Lower leg skin (tissue), 4 donors: ENCODE results near the gene CRTC3. TPM values are rescaled to one million over a fixed set of nuclear protein-coding genes. Genes with fewer than 3 reads are reported as not detected.

Source experiments
- DNase-seq, 2 donors: peaks; one replicate each; pipeline ENCODE4 v3.0.0-alpha.2; 2019; ENCODE audit warnings: low spot score in 2 of 2
- H3K4me3 ChIP-seq: fragments of 200-600 bp; sonication (generic); 2 replicates; pipeline ENCODE4 v1.5.1; 2017; ENCODE audit warnings: mild to moderate bottlenecking, low read depth; ENCODE audit not compliant: poor library complexity, severe bottlenecking
- POLR2A ChIP-seq, 2 donors: fragments of 450-650 bp; IDR thresholded peaks; one replicate each; pipeline ENCODE4 v1.6.1; 2016 to 2017; ENCODE audit warnings: antibody characterized with exemption in 2 of 2, mild to moderate bottlenecking in 1 of 2, moderate library complexity in 1 of 2
- WGBS, 2 donors: methylation state at CpG; one replicate each; pipeline ENCODE4 v1.1.5; 2018; 5-methylcytosine and 5-hydroxymethylcytosine counted together
- intact Hi-C: fragments of 100-400 bp; cut with DNase I; formaldehyde crosslinking; loops from one replicate; pipeline ENCODE4 v1.15.0; 2023; ENCODE audit warnings: low total_unique reads
- total RNA-seq, 4 donors: library from RNA; depleted of rRNA; stranded (reverse); fragments of >200 nt; gene quantifications; one replicate each; pipeline ENCODE4 v1.1.0, GENCODE V29; 2016
- TF ChIP-seq, protein P1 (sequence below), 3 donors: fragments of 450-650 bp; IDR thresholded peaks; one replicate each; pipeline ENCODE4 v1.5.1; 2016; ENCODE audit warnings: antibody characterized with exemption in 3 of 3, mild to moderate bottlenecking in 3 of 3, moderate library complexity in 2 of 3

CRTC3 gene
- total RNA-seq, 4 donors from 2014 or later: 27.3 to 32.5 (median 28.9) TPM

GRCh38 chr15:90637693-90638092 is 108.0 kb downstream of the CRTC3 start:
- TF ChIP-seq, protein P1, sequence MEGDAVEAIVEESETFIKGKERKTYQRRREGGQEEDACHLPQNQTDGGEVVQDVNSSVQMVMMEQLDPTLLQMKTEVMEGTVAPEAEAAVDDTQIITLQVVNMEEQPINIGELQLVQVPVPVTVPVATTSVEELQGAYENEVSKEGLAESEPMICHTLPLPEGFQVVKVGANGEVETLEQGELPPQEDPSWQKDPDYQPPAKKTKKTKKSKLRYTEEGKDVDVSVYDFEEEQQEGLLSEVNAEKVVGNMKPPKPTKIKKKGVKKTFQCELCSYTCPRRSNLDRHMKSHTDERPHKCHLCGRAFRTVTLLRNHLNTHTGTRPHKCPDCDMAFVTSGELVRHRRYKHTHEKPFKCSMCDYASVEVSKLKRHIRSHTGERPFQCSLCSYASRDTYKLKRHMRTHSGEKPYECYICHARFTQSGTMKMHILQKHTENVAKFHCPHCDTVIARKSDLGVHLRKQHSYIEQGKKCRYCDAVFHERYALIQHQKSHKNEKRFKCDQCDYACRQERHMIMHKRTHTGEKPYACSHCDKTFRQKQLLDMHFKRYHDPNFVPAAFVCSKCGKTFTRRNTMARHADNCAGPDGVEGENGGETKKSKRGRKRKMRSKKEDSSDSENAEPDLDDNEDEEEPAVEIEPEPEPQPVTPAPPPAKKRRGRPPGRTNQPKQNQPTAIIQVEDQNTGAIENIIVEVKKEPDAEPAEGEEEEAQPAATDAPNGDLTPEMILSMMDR (IDR thresholded peaks at IDR 0.05): no peak
- TF ChIP-seq POLR2A (IDR thresholded peaks at IDR 0.05): no peak
- DNase-seq: no peak
- intact Hi-C loops: no loop called here
- H3K4me3 ChIP-seq: no peak overlapping the region
- WGBS, 2 donors: 71 to 78% methylated on average over 6 of the region's 6 CpGs

DNA sequence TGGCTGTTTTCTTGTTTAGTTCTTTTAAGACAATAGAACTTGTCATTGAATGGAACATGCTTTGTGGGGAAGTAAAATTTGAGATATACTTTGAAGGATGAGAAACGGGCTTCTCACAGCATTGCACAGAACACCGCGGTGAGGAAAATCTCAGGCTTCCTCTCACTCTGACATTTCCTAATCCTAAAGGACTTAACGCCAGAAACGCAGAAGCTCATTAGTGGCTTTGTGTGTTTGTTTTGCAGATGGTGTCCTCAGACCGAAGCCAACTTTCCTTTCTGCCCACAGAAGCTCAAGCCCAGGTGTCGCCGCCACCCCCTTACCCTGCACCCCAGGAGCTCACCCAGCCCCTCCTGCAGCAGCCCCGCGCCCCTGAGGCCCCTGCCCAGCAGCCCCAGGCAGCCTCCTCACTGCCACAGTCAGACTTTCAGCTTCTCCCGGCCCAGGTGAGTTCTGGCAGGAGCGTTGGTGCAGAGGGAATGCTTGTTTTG is 108.5 kb downstream of the CRTC3 start:
- TF ChIP-seq, protein P1 (IDR thresholded peaks at IDR 0.05): no peak
- no peak for TF ChIP-seq POLR2A (IDR thresholded peaks at IDR 0.05)
- DNase-seq: no peak
- H3K4me3 ChIP-seq: no peak overlapping the region
- intact Hi-C loops: no loop called here
- 76 to 78% methylated on average over 12 of the region's 12 CpGs for WGBS, 2 donors

GRCh38 chr15:90638963-90639362 is 109.2 kb downstream of the CRTC3 start:
- TF ChIP-seq POLR2A (IDR thresholded peaks at IDR 0.05): no peak
- TF ChIP-seq, protein P1 (IDR thresholded peaks at IDR 0.05): no peak
- H3K4me3 ChIP-seq: no peak overlapping the region
- DNase-seq: no peak
- intact Hi-C loops: no loop called here
- WGBS, 2 donors: 91 to 95% methylated on average over 11 of the region's 11 CpGs

DNA sequence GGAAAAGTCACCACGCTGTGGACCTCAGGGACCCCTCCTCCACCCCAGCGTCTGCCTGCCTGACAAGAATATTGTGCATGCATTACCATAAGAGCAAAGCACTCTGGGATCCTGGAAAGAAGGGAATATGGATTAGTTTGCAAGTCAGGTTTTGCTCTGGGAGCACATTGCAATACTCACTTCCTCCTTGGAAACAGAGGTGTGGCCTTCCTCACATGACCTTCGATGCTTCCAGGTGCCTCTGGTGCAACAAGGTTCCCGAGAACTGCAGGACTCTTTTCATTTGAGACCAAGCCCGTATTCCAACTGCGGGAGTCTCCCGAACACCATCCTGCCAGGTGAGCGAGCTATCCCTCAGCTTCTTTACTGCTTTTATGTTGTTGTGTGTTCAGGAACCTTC is 111.1 kb downstream of the CRTC3 start:
- WGBS, 2 donors: 90 to 91% methylated on average over 8 of the region's 8 CpGs
- H3K4me3 ChIP-seq: no peak overlapping the region
- DNase-seq: no peak
- intact Hi-C loops: no loop called here
- TF ChIP-seq, protein P1 (IDR thresholded peaks at IDR 0.05): no peak
- TF ChIP-seq POLR2A (IDR thresholded peaks at IDR 0.05): no peak

DNA sequence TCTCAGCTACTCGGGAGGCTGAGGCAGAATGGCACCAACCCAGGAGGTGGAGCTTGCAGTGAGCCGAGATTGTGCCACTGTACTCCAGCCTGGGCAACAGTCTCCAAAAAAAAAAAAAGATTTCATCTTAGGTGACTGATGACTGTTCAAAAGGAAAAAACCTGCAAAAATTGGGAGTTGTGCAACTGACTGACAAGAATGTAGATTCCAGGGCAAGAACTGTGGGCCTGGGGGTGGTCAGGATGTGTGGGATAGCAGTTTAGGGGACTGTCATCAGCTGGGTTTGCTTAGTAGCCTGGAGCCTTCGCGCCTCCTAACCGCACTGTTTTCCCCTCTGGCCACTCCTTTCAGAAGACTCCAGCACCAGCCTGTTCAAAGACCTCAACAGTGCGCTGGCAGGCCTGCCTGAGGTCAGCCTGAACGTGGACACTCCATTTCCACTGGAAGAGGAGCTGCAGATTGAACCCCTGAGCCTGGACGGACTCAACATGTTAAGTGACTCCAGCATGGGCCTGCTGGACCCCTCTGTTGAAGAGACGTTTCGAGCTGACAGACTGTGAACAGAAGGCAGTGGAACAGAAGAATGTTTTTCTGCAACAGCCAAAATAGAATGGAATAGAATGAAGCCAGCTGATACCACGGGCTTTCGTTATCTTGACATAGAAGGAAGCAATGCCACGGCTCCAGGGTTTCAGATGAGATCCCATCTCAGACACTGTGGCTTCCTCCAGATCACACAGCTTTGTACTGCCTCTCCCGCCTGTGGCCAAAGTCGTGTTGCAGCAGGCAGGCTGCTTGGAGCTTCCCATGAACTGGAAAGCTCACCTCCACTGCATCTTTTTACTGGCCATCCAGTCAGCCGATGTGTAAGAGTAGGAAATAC is 112.1 kb downstream of the CRTC3 start:
- TF ChIP-seq, protein P1 (IDR thresholded peaks at IDR 0.05): no peak
- no peak for TF ChIP-seq POLR2A (IDR thresholded peaks at IDR 0.05)
- no peak for DNase-seq
- intact Hi-C loops: no loop called here
- WGBS, 2 donors: 72 to 79% methylated on average over 16 of the region's 16 CpGs
- no peak overlapping the region for H3K4me3 ChIP-seq
